GM20000 (cell line): ENCODE measurements around the gene TRMT2B.
"Not testable (repeated sequence)": the region's sequence is repeated elsewhere in the genome, so short reads cannot be mapped to it uniquely, and the experiment has no call there.

ENCODE experiments used
- DNase-seq: peaks from one replicate; pipeline ENCODE4 v3.0.0; 2012; ENCODE audit warnings: low spot score
- TF ChIP-seq, protein P1 (sequence below): IDR thresholded peaks from 2 replicates; pipeline ENCODE4 v1.5.1; 2012; ENCODE audit warnings: mild to moderate bottlenecking, control low read depth; ENCODE audit errors: extremely low read depth, missing control alignments

TRMT2B gene

GRCh38 chrX:100995469-100995868 lies 56.4 kb downstream of the TRMT2B start:
- no peak for DNase-seq
- TF ChIP-seq, protein P1, sequence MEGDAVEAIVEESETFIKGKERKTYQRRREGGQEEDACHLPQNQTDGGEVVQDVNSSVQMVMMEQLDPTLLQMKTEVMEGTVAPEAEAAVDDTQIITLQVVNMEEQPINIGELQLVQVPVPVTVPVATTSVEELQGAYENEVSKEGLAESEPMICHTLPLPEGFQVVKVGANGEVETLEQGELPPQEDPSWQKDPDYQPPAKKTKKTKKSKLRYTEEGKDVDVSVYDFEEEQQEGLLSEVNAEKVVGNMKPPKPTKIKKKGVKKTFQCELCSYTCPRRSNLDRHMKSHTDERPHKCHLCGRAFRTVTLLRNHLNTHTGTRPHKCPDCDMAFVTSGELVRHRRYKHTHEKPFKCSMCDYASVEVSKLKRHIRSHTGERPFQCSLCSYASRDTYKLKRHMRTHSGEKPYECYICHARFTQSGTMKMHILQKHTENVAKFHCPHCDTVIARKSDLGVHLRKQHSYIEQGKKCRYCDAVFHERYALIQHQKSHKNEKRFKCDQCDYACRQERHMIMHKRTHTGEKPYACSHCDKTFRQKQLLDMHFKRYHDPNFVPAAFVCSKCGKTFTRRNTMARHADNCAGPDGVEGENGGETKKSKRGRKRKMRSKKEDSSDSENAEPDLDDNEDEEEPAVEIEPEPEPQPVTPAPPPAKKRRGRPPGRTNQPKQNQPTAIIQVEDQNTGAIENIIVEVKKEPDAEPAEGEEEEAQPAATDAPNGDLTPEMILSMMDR = no peak

DNA sequence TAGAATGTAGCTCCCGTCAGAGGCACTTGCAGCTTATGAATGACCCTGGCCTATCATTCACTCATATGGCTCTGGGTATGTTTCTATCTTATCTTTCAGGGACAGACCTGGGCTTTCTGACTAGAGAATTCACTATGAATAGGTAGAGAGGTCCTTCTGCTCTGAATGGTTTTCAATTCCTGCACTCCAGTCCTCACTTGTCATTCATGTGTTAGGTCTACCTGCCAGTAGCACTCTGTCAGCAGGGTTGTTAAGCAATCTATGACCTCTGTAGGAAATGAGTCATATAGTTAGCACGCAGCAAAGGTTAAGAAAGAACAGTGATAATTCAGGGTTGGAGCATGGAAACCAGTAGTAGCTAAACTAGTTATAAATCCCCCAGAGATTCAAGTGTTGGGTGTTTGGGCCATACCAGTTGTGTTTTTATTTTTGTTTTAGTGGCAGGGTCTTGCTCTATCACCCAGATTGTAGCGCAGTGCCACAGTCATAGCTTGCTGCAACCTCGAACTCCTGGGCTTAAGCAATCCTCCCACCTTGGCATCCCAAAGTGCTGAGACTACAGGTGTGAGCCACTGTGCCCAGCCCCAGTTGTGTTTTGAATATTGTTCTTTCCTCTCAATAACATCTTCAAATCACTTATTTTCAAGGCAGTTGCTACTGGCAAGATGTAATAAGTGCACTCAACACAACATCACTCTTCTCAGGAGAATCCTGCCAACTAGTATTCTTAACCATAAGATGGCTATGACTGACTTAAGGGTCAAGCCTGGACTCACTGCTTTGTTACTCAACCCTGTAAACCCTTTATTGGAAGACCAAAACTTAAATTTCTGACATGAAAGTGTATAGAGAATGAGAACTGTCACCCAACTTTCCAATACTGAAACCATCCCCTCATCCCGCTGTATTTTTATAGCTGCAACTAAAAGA lies 57.3 kb downstream of the TRMT2B start:
- TF ChIP-seq, protein P1 = no peak
- no peak for DNase-seq

DNA sequence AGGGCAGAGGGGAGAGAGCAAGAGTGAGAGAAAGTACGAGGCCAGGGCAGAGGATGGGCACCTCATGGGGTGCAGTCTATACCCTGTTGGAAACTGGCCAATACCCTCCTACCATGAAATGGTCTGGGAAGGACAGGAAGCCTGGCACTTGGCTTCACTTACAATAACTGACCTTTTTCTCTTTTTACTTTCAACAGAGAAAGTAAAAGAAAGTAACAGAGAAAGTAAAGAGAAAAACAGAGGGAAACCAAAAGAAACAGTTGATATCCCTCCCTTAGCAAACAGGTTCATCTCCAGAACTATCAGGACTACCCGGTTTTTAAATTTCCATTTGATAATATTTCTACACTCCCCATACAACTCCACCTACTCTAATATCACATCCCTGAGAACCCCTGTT lies 61.8 kb downstream of the TRMT2B start:
- TF ChIP-seq, protein P1 = no peak

DNA sequence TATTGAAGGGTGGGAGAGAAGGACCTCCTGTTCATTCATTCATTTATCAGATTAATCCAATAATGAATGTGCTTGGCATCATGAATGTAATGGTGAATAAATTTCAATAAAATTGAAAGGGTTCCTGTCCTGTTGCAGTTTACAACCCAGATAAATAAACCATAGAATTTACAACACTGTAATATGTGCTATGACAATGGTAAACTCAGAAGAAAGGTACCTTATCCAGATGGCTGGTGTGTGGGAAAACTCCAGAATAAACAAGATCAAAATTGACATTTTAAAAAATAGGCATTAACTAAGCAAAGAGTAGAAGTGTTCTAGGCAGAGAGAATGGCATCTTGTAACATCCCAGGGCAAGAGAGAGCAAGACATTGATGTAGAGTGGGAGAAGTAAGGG lies 67.1 kb downstream of the TRMT2B start:
- TF ChIP-seq, protein P1 = no peak
- DNase-seq = no peak

More for the DNA sequence above, 61.8 kb downstream of the TRMT2B start:
- DNase-seq = no peak

DNA sequence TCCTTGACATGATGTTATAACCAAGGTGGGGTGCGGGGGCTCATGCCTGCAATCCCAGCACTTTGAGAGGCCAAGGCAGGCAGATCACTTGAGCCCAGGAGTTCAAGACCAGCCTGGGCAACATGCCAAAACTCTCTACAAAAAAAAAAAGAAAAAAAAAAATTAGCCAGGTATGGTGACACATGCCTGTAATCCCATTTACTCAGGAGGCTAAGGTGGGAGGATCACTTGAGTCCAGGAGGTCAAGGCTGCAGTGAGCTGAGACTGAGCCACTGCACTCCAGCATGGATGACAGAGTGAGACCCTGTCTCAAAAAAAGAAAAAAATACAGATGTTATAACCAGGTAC lies 70.4 kb downstream of the TRMT2B start:
- not testable (repeated sequence) for DNase-seq

- TF ChIP-seq, protein P1 = no peak
- no peak for DNase-seq
Measured at GRCh38 chrX:100980608-100981497, 71.1 kb downstream of the TRMT2B start.

GRCh38 chrX:100979881-100980607 lies 71.9 kb downstream of the TRMT2B start:
- TF ChIP-seq, protein P1 = no peak
- DNase-seq = no peak
